Upper lobe of left lung (tissue), 4 donors: ENCODE results near the gene COX10.

Experiments
- CTCF ChIP-seq, 6 experiments: fragments of 450-650 bp in 4 of 6; fragments of 200-600 bp in 2 of 6; sonication (generic) in 2 of 6; IDR thresholded peaks; one replicate each; pipeline ENCODE4 v1.5.1; 2016 to 2019; ENCODE audit warnings: antibody characterized with exemption in 6 of 6
- EP300 ChIP-seq, 4 donors: sonication (generic); formaldehyde crosslinking; IDR thresholded peaks; one replicate each; pipeline ENCODE4 v1.5.1; 2017; ENCODE audit warnings: antibody characterized with exemption in 4 of 4, control low read depth in 2 of 4

GRCh38 chr17:14098246-14098645 is 28.9 kb downstream of the COX10 start:
- TF ChIP-seq CTCF (IDR thresholded peaks at IDR 0.05) (no peak), EP300 (IDR thresholded peaks at IDR 0.05) (peak in 1 of 4 donors; percentile 63)
